K562 (cell line): ENCODE measurements around the gene TLR8. TPM values are rescaled to one million over a fixed set of nuclear protein-coding genes. Genes with fewer than 3 reads are reported as not detected.

ENCODE experiments used
- ARID4B ChIP-seq: sonication (generic); formaldehyde crosslinking; IDR thresholded peaks from 2 replicates; pipeline ENCODE4 v1.8.0; 2022; ENCODE audit warnings: mild to moderate bottlenecking, missing genetic modification reagents
- CREB1 ChIP-seq, 2 experiments: sonication (generic) in 1 of 2; formaldehyde crosslinking in 1 of 2; IDR thresholded peaks; 2 replicates each; pipeline versions ENCODE4 v1.6.1 to v1.8.0; 2012 to 2022; ENCODE audit warnings: inconsistent platforms in 1 of 2, mild to moderate bottlenecking in 1 of 2, missing genetic modification reagents in 1 of 2, moderate library complexity in 1 of 2
- EZH2 ChIP-seq: IDR thresholded peaks from 2 replicates; pipeline ENCODE4 v1.6.1; 2012; ENCODE audit warnings: low read depth, mild to moderate bottlenecking, inconsistent platforms, low read length, borderline replicate concordance
- FOXM1 ChIP-seq, 2 experiments: fragments of 450-650 bp in 1 of 2; sonication (generic) in 1 of 2; formaldehyde crosslinking in 1 of 2; IDR thresholded peaks; 2 replicates each; pipeline versions ENCODE4 v1.6.1 to v1.9.0; 2017 to 2022; ENCODE audit warnings: low read depth in 2 of 2, mild to moderate bottlenecking in 2 of 2, missing genetic modification reagents in 1 of 2, moderate library complexity in 1 of 2
- GATA2 ChIP-seq: sonication (generic); formaldehyde crosslinking; IDR thresholded peaks from 2 replicates; pipeline ENCODE4 v1.4.0; 2020; ENCODE audit warnings: mild to moderate bottlenecking, missing genetic modification reagents
- HDAC3 ChIP-seq: fragments of 450-650 bp; IDR thresholded peaks from 2 replicates; pipeline ENCODE4 v1.6.1; 2018; ENCODE audit warnings: borderline replicate concordance, mild to moderate bottlenecking, moderate library complexity; ENCODE audit not compliant: partially characterized antibody
- KDM2B ChIP-seq: fragments of 250-450 bp; sonication (Bioruptor Pico); IDR thresholded peaks from 2 replicates; pipeline ENCODE4 v1.8.0; 2021; ENCODE audit warnings: mild to moderate bottlenecking, moderate library complexity
- MBD2 ChIP-seq: sonication (generic); IDR thresholded peaks from 2 replicates; pipeline ENCODE4 v1.6.1; 2016; ENCODE audit warnings: low read depth, borderline replicate concordance
- SRSF7 ChIP-seq: fragments of 200-400 bp; formaldehyde crosslinking; optimal IDR thresholded peaks from 2 replicates; pipeline ENCODE3; 2017; ENCODE audit warnings: mild to moderate bottlenecking, low read depth, low read length
- TAL1 ChIP-seq: fragments of 450-650 bp; IDR thresholded peaks from 2 replicates; pipeline ENCODE4 v1.6.1; 2016; ENCODE audit warnings: mild to moderate bottlenecking
- ZBTB12 ChIP-seq: fragments of 250-450 bp; sonication (Bioruptor Pico); IDR thresholded peaks from 2 replicates; pipeline ENCODE4 v1.4.0; 2020
- ZNF239 ChIP-seq: fragments of 250-450 bp; sonication (Bioruptor Pico); IDR thresholded peaks from 2 replicates; pipeline ENCODE4 v1.4.0; 2020; ENCODE audit warnings: mild to moderate bottlenecking
- ZNF41 ChIP-seq: fragments of 250-450 bp; sonication (Bioruptor Pico); conservative IDR thresholded peaks from 2 replicates; pipeline ENCODE4 v1.4.0; 2020; ENCODE audit warnings: mild to moderate bottlenecking
- ZNF639 ChIP-seq, 2 experiments: fragments of 200-800 bp in 1 of 2; sonication (Bioruptor generic) in 1 of 2; sonication (generic) in 1 of 2; formaldehyde crosslinking in 1 of 2; IDR thresholded peaks in 1 of 2; conservative IDR thresholded peaks in 1 of 2; 2 replicates each; pipeline versions ENCODE4 v1.5.0 to v1.6.1; 2016 to 2020; ENCODE audit warnings: missing compliant biosample characterization in 1 of 2, missing genetic modification characterization in 1 of 2, missing genetic modification reagents in 1 of 2
- polyA plus RNA-seq, 8 experiments: library from polyadenylated mRNA; depleted of rRNA in 4 of 8; stranded (reverse) in 5 of 8; unstranded in 3 of 8; fragments of >200 nt; fragmentation: Nextera tagmentation in 2 of 8; fragmentation: Illumina TruSeq in 1 of 8; extraction: Ambion mirVana in 2 of 8; extraction: Trizol in 1 of 8; gene quantifications; 2 replicates each; pipeline versions ENCODE4 v1.2.1 to v1.2.3, GENCODE V29; 2011 to 2014; ENCODE audit warnings: inconsistent platforms in 1 of 8, missing spikeins in 1 of 8
- total RNA-seq, 7 experiments: library from RNA; depleted of rRNA in 6 of 7; stranded (reverse); fragments of >200 nt in 6 of 7; fragmentation: Illumina TruSeq in 2 of 7; extraction: Trizol in 2 of 7; gene quantifications; 2 replicates each; pipeline versions ENCODE4 v1.2.1 to v1.2.3, GENCODE V29; 2011 to 2021; ENCODE audit warnings: low replicate concordance in 1 of 7
- TF ChIP-seq, protein P1 (sequence below), 2 experiments: fragments of 150-350 bp in 1 of 2; IDR thresholded peaks; 2 replicates each; pipeline ENCODE4 v1.6.1; 2012 to 2016; ENCODE audit warnings: low read depth in 2 of 2, low read length in 2 of 2, mild to moderate bottlenecking in 1 of 2, moderate library complexity in 1 of 2

TLR8 gene
- total and polyA plus RNA-seq, 9 of the 15 experiments (the other 6 are each of a cell fraction or from before 2014, with no cell fraction given), result not detected

GRCh38 chrX:12956704-12957534 is 50.5 kb downstream of the TLR8 start (continued):
- peak; percentile 48 for TF ChIP-seq FOXM1 (IDR thresholded peaks at IDR 0.05; ENCODE audit: low read depth)
- TF ChIP-seq FOXM1 (CRISPR knock-in tag; IDR thresholded peaks at IDR 0.05; ENCODE audit: low read depth), result no peak
- TF ChIP-seq ZNF41 (CRISPR knock-in tag), result no peak
- TF ChIP-seq ARID4B (CRISPR knock-in tag), result no peak
- TF ChIP-seq, protein P1, sequence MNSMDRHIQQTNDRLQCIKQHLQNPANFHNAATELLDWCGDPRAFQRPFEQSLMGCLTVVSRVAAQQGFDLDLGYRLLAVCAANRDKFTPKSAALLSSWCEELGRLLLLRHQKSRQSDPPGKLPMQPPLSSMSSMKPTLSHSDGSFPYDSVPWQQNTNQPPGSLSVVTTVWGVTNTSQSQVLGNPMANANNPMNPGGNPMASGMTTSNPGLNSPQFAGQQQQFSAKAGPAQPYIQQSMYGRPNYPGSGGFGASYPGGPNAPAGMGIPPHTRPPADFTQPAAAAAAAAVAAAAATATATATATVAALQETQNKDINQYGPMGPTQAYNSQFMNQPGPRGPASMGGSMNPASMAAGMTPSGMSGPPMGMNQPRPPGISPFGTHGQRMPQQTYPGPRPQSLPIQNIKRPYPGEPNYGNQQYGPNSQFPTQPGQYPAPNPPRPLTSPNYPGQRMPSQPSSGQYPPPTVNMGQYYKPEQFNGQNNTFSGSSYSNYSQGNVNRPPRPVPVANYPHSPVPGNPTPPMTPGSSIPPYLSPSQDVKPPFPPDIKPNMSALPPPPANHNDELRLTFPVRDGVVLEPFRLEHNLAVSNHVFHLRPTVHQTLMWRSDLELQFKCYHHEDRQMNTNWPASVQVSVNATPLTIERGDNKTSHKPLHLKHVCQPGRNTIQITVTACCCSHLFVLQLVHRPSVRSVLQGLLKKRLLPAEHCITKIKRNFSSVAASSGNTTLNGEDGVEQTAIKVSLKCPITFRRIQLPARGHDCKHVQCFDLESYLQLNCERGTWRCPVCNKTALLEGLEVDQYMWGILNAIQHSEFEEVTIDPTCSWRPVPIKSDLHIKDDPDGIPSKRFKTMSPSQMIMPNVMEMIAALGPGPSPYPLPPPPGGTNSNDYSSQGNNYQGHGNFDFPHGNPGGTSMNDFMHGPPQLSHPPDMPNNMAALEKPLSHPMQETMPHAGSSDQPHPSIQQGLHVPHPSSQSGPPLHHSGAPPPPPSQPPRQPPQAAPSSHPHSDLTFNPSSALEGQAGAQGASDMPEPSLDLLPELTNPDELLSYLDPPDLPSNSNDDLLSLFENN (IDR thresholded peaks at IDR 0.05; ENCODE audit: low read depth in 2 of 2, low read length in 2 of 2), result no peak
- no peak for TF ChIP-seq GATA2 (CRISPR knock-in tag)
- no peak for TF ChIP-seq SRSF7
- no peak for TF ChIP-seq KDM2B
- TF ChIP-seq EZH2, result no peak
- TF ChIP-seq ZNF239 (CRISPR knock-in tag), result no peak
- no peak for TF ChIP-seq ZBTB12 (CRISPR knock-in tag)
- peak; percentile 26 for TF ChIP-seq HDAC3
- TF ChIP-seq TAL1, result no peak
- 0 out of 2 replicates have a peak, but pooled peaks have one; percentile 18 for TF ChIP-seq MBD2
- no peak for TF ChIP-seq CREB1 (IDR thresholded peaks at IDR 0.05)
- no peak for TF ChIP-seq CREB1 (CRISPR knock-in tag; IDR thresholded peaks at IDR 0.05)
- TF ChIP-seq ZNF639 (CRISPR knock-in tag; conservative IDR thresholded peaks at IDR 0.05 in 1 of 2, IDR thresholded peaks at IDR 0.05 in 1 of 2), result no peak
